PFSK-1 (cell line): ENCODE measurements around the gene FOXN3.

ENCODE experiments used
- FOXP2 ChIP-seq: optimal IDR thresholded peaks from 2 replicates; pipeline ENCODE3; 2011; ENCODE audit warnings: borderline replicate concordance, control low read depth, inconsistent platforms; ENCODE audit not compliant: insufficient read depth; ENCODE audit errors: extremely low read length, extremely low read depth
- POLR2AphosphoS5 ChIP-seq: IDR thresholded peaks from 2 replicates; pipeline ENCODE4 v1.6.1; 2012; ENCODE audit warnings: low read depth, mild to moderate bottlenecking, control low read depth, low read length, moderate library complexity
- REST ChIP-seq, 2 experiments: IDR thresholded peaks; 2 replicates each; pipeline versions ENCODE4 v1.6.1 to v1.8.0; 2011 to 2012; ENCODE audit warnings: low read depth in 2 of 2, low read length in 2 of 2, control low read depth in 1 of 2, inconsistent platforms in 1 of 2, mild to moderate bottlenecking in 1 of 2, moderate library complexity in 1 of 2; ENCODE audit not compliant: insufficient read depth in 1 of 2
- SIN3A ChIP-seq: IDR thresholded peaks from 2 replicates; pipeline ENCODE4 v1.6.1; 2012; ENCODE audit warnings: mild to moderate bottlenecking, low read length, moderate library complexity, borderline replicate concordance; ENCODE audit not compliant: insufficient read depth
- TAF1 ChIP-seq: IDR thresholded peaks from 2 replicates; pipeline ENCODE4 v1.6.1; 2012; ENCODE audit warnings: low read length, control low read depth, borderline replicate concordance; ENCODE audit not compliant: insufficient read depth

Gene FOXN3

GRCh38 chr14:89425931-89426330 is 8.9 kb upstream of the FOXN3 start:
- TF ChIP-seq TAF1 = no peak
- no peak for TF ChIP-seq FOXP2
- TF ChIP-seq REST (IDR thresholded peaks at IDR 0.05; ENCODE audit: insufficient read depth in 1 of 2, low read depth in 2 of 2, low read length in 2 of 2) = no peak
- no peak for TF ChIP-seq SIN3A
- no peak for TF ChIP-seq POLR2AphosphoS5

GRCh38 chr14:89424241-89424640 is 7.2 kb upstream of the FOXN3 start:
- TF ChIP-seq SIN3A (no peak), TAF1 (no peak), POLR2AphosphoS5 (no peak), FOXP2 (no peak), REST (IDR thresholded peaks at IDR 0.05; ENCODE audit: insufficient read depth in 1 of 2, low read depth in 2 of 2, low read length in 2 of 2) (no peak)

GRCh38 chr14:89422952-89423345 is 5.9 kb upstream of the FOXN3 start:
- TF ChIP-seq SIN3A (no peak), TAF1 (no peak), REST (IDR thresholded peaks at IDR 0.05; ENCODE audit: insufficient read depth in 1 of 2, low read depth in 2 of 2, low read length in 2 of 2) (no peak), FOXP2 (no peak), POLR2AphosphoS5 (no peak)

GRCh38 chr14:89422181-89422951 is 5.3 kb upstream of the FOXN3 start:
- TF ChIP-seq POLR2AphosphoS5 = no peak
- no peak for TF ChIP-seq REST (IDR thresholded peaks at IDR 0.05; ENCODE audit: insufficient read depth in 1 of 2, low read depth in 2 of 2, low read length in 2 of 2)
- no peak for TF ChIP-seq FOXP2
- no peak for TF ChIP-seq SIN3A

GRCh38 chr14:89420502-89420901 is 3.5 kb upstream of the FOXN3 start:
- TF ChIP-seq TAF1 (no peak), REST (IDR thresholded peaks at IDR 0.05; ENCODE audit: insufficient read depth in 1 of 2, low read depth in 2 of 2, low read length in 2 of 2) (no peak)
